ENCODE results near the gene VASH1.

Gene VASH1

DNA sequence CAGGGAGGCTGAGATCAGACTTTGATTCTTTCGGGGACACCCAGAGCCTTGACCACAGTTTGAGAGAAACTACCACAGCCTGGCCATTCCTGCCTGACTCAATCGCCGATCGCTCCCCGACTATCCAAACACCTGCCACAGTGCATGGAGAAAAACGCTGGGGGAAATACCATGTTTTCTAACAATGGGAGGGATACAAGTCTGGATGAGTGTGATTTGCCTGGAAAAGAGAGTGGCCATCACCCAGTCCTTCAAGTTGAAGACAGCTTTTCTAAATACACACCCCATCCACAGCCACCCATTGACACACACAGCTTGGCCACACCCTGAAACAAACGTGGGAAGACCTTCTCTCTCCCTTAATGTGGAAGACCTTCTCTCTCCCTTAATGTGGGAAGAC, 6.7 kb upstream of the VASH1 start:
- no peak for DNase-seq (ENCODE audit: low read depth in 1 of 2, low spot score in 1 of 2)
- no peak for TF ChIP-seq JUND (IDR thresholded peaks at IDR 0.05; ENCODE audit: low read depth)
- in situ Hi-C loops (cut with HindIII; ENCODE audit: low pct_unique_long_range_greater_than_20kb, low sequenced_read_pairs) = no loop called here

DNA sequence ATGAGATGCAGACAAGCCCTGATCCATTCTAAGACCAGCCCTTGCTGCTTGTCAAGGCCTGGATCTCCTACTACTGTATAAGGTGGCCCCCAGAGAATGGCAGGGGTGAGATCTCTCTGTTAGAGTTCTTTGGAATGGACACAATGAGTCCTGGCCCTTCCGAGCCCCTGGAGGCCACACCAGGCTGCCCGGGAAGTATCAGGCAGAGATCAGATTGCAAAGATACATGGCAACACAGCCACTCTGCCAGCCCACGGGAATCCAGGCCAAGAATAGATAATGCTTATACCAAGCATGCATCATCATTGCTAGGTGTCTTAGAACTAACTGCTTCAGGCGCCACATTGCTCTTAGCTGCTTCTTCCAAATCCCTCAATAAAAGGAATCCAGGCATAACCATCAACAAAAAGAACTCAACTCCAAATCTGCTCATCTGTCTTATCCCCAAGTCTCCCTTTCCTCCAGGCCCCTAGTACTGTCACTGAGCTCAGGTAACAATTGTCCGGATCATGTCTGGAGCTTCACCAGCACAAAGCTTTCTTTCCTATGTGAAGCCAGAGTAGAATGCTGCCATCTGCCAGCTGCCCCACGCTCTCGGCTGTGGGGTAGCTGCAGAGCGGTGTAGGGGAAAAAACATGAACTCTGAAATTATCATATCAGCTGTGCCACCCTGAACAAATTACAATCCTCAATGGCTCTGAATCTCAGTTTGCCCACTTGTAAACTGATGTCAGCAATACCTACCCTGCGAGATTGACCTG, 5.5 kb upstream of the VASH1 start:
- no peak for DNase-seq (ENCODE audit: low read depth in 1 of 2, low spot score in 1 of 2)
- no peak for TF ChIP-seq JUND (IDR thresholded peaks at IDR 0.05; ENCODE audit: low read depth)
- in situ Hi-C loops (cut with HindIII; ENCODE audit: low pct_unique_long_range_greater_than_20kb, low sequenced_read_pairs) = no loop called here

- DNase-seq (ENCODE audit: low read depth in 1 of 2, low spot score in 1 of 2) = no peak
- no peak for TF ChIP-seq JUND (IDR thresholded peaks at IDR 0.05; ENCODE audit: low read depth)
- in situ Hi-C loops (cut with HindIII; ENCODE audit: low pct_unique_long_range_greater_than_20kb, low sequenced_read_pairs) = no loop called here
Measured at GRCh38 chr14:76756371-76756750, 4.9 kb upstream of the VASH1 start.

DNA sequence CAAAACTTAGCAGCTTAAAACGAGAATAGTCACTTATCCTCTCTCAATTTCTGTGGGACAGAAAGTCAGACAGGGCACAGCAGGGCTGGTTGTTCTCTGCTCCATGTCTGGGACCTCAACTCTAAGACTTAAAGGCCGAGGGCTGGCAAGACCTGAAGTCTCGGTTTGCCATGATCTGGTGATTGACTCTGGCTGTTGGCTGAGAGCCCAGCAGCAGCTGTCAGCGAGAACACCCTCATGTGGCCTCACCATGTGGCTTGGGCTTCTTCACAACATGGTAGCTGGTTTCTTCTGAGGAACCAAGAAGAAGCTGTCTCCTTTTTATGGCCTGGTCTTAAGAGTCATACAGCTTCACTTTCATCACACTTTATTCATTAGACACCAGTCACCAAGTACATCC, 1.7 kb upstream of the VASH1 start:
- in situ Hi-C loops (cut with HindIII; ENCODE audit: low pct_unique_long_range_greater_than_20kb, low sequenced_read_pairs) = no loop called here
- DNase-seq (ENCODE audit: low read depth in 1 of 2, low spot score in 1 of 2) = no peak
- no peak for TF ChIP-seq JUND (IDR thresholded peaks at IDR 0.05; ENCODE audit: low read depth)

DNA sequence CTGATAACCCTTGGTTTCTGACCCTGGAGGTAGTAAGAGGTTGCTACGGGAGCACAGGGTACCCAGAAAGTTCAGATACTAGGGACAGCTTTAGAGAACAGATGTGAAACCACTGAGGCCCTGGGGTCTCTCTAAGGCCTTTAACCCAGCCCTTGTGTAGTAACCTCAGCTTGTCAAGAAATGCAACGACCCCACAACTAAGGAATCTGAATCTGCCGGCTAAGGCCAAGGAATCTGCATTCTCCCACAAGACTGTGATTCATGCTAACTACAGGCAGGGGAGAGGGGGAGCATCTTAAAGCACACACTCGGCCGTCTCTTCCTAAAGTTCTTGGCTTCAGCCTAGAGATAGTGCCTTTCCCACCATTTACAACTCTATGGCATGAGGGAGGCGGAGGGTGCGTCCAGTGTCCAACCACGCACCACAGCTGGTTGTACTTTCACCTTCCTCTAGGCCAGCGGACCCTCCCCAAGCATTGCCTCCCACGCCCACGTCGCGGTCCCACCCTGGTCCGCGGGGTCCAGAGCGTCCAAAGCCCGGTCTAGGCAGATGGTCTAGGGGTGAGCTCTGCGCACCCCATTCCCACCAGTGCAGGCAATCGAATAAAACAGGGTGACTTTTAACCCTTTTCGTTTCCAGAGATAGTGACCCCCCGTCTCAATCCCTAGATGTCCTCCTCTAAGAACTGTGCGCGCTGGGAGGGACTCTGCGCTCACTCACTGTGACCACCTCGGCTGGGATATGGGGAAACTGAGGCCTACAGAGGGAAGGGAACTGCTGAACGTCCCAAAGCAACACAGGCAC, 735 bp upstream of the VASH1 start:
- no peak for DNase-seq (ENCODE audit: low read depth in 1 of 2, low spot score in 1 of 2)
- no peak for TF ChIP-seq JUND (IDR thresholded peaks at IDR 0.05; ENCODE audit: low read depth)
- in situ Hi-C loops (cut with HindIII; ENCODE audit: low pct_unique_long_range_greater_than_20kb, low sequenced_read_pairs) = no loop called here

GRCh38 chr14:76761960-76762410, 717 bp downstream of the VASH1 start:
- in situ Hi-C loops (cut with HindIII; ENCODE audit: low pct_unique_long_range_greater_than_20kb, low sequenced_read_pairs) = no loop called here
- no peak for TF ChIP-seq JUND (IDR thresholded peaks at IDR 0.05; ENCODE audit: low read depth)
- DNase-seq (ENCODE audit: low read depth in 1 of 2, low spot score in 1 of 2) = no peak

- in situ Hi-C loops (cut with HindIII; ENCODE audit: low pct_unique_long_range_greater_than_20kb, low sequenced_read_pairs) = no loop called here
- no peak for TF ChIP-seq JUND (IDR thresholded peaks at IDR 0.05; ENCODE audit: low read depth)
- no peak for DNase-seq (ENCODE audit: low read depth in 1 of 2, low spot score in 1 of 2)
Measured at GRCh38 chr14:76762411-76763095, 1.3 kb downstream of the VASH1 start.

GRCh38 chr14:76763096-76764041, 2.1 kb downstream of the VASH1 start:
- no peak for DNase-seq (ENCODE audit: low read depth in 1 of 2, low spot score in 1 of 2)
- in situ Hi-C loops (cut with HindIII; ENCODE audit: low pct_unique_long_range_greater_than_20kb, low sequenced_read_pairs) = no loop called here
- no peak for TF ChIP-seq JUND (IDR thresholded peaks at IDR 0.05; ENCODE audit: low read depth)

DNA sequence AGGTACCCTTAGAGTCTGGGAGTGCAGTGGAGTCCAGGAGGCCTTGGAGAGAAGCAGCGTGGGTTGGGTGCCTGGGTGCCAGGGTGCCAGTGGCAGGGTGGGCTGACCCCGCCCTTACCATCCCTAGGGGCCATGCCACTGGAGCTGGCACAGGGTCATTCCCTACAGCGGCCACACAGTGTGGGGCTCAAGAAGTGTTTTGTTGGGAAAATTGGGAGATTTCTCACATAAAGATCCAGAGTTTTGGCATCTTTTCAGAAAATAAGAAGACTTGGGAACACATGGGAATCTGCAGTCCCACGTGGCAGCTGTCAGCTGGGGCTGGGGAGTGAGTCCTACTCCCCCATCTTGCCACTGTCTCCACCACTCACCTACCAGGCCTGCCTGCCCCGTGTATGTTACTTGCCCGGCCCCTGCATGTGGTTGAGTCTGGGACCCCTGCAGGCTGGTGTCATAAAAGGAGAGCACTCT, 4.2 kb downstream of the VASH1 start:
- TF ChIP-seq JUND (IDR thresholded peaks at IDR 0.05; ENCODE audit: low read depth) = no peak
- in situ Hi-C loops (cut with HindIII; ENCODE audit: low pct_unique_long_range_greater_than_20kb, low sequenced_read_pairs) = no loop called here

GRCh38 chr14:76767681-76768656, 6.7 kb downstream of the VASH1 start:
- DNase-seq (ENCODE audit: low read depth in 1 of 2, low spot score in 1 of 2) = no peak
- TF ChIP-seq JUND (IDR thresholded peaks at IDR 0.05; ENCODE audit: low read depth) = no peak
- in situ Hi-C loops (cut with HindIII; ENCODE audit: low pct_unique_long_range_greater_than_20kb, low sequenced_read_pairs) = no loop called here

More for the DNA sequence above, 4.2 kb downstream of the VASH1 start:
- DNase-seq (ENCODE audit: low read depth in 1 of 2, low spot score in 1 of 2) = no peak

Measured in T47D (cell line).